ENCODE results near the gene ELFN1.

DNA sequence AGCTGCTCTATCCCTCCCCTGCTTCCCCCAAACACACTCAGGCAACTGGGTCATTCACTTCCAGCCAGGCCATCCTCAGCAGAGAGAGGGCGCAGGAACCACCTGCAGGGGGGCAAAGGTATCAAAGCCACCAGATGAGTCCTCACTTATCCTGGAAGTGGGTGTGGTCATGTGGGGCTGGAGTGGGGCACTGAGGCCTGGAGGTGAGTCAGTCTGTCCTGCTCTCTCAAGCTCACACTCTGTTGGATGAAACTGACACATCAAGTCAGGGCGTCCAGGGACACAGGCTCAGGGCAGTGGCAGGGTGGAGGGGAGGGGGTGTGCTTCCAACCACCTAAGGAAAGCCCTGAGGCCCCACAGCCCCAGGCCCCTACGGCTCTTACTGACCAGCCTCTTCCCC, 8.0 kb upstream of the ELFN1 start:
- TF ChIP-seq, protein P1, sequence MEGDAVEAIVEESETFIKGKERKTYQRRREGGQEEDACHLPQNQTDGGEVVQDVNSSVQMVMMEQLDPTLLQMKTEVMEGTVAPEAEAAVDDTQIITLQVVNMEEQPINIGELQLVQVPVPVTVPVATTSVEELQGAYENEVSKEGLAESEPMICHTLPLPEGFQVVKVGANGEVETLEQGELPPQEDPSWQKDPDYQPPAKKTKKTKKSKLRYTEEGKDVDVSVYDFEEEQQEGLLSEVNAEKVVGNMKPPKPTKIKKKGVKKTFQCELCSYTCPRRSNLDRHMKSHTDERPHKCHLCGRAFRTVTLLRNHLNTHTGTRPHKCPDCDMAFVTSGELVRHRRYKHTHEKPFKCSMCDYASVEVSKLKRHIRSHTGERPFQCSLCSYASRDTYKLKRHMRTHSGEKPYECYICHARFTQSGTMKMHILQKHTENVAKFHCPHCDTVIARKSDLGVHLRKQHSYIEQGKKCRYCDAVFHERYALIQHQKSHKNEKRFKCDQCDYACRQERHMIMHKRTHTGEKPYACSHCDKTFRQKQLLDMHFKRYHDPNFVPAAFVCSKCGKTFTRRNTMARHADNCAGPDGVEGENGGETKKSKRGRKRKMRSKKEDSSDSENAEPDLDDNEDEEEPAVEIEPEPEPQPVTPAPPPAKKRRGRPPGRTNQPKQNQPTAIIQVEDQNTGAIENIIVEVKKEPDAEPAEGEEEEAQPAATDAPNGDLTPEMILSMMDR (IDR thresholded peaks at IDR 0.05; ENCODE audit: borderline replicate concordance, extremely low read depth, low read length, poor library complexity, severe bottlenecking): no peak
- TF ChIP-seq EZH2 (IDR thresholded peaks at IDR 0.05; ENCODE audit: borderline replicate concordance, low read depth, low read length, severe bottlenecking): no peak

Measured in DND-41 (cell line).